Measurements from ENCODE around the gene SFN.
"Not testable (repeated sequence)": the region's sequence is repeated elsewhere in the genome, so short reads cannot be mapped to it uniquely, and the experiment has no call there.

- TF ChIP-seq CTCF (IDR thresholded peaks at IDR 0.05); ZFX (IDR thresholded peaks at IDR 0.05; ENCODE audit: borderline replicate concordance): not testable (repeated sequence)
These were observed 25.3 kb upstream of the SFN start for GRCh38 chr1:26837665-26838064.

Measured in 22Rv1 (cell line).